ENCODE measurements around the gene CDK9. TPM values are rescaled to one million over a fixed set of nuclear protein-coding genes. Genes with fewer than 3 reads are reported as not detected.
"Not testable (repeated sequence)": the region's sequence is repeated elsewhere in the genome, so short reads cannot be mapped to it uniquely, and the experiment has no call there.

The CDK9 gene
- total RNA-seq, 1 donor from 2014 or later, result 49.9 TPM

DNA sequence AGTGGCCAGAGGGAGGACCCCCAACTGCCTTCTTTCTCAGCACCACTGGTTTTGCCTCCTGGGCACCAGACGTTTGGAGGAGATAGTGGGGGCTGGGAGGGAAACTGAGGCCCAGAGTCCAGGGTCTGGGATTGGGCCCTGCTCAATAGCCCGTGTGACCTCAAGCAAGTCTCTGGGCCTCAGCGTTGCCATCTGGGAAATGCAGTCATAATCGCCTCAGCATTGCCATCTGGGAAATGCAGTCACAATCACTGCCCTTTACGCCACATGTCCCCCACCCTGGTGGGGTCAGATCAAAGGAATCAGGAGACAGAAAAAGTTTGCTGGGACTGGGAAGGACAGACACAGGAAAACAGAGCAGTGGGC, 8.9 kb upstream of the CDK9 start:
- intact Hi-C loops (cut with DNase I), result no loop called here
- ATAC-seq, result no peak

GRCh38 chr9:127777368-127777980, 8.4 kb upstream of the CDK9 start:
- intact Hi-C loops (cut with DNase I), result no loop called here
- no peak for ATAC-seq
- no peak for DNase-seq (ENCODE audit: missing footprints)

More for the DNA sequence above, 8.9 kb upstream of the CDK9 start:
- no peak for DNase-seq (ENCODE audit: missing footprints)

DNA sequence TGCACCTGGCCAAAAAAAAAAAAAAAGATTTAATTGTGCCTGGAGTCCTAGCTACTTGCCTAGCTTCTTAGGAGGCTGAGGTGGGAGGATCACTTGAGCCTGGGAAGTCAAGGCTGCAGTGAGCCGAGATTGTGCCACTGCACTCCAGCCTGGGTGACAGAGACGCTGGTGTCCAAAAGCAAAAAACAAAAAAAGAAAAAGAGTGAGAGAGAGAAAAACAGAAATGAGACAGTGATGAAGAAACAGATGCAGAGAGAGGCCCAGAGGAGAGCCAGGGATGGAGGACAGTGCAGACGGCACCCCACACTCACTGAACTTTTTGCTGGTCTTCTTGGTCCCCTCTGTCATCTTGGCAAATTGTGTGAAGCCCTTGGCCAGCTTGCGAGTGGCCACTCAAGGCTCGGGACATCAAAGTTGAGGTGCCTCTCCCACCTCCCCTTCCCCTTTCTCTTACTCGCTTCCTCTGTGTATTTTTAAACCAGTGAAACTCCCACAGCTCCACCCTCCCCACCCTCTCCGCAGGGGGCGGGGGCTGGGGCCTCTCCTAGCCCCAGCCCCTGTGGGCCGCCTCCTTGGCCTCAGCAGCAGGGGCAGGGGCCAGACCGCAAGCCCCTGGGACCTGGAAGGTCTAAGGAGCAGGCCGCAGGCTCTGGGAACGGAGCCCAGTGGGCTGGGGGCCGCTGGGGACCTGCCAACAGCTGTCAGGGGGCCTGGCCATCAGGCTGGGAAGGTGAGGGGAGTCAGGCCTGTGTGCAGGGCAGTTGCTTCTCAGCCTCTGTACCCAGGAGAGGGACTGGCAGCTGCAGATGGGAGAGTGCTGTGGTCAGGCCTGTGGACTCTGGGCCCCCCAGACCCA, 7.3 kb upstream of the CDK9 start, which contains the start of gene SH2D3C:
Gene SH2D3C (minus strand): TSS at position 387 of the 856 bp plus-strand sequence. CDS start 39 bp downstream, at position 348.
- intact Hi-C loops (cut with DNase I), result no loop called here
- ATAC-seq (peak; percentile 64), DNase-seq (ENCODE audit: missing footprints) (peak; percentile 85)

GRCh38 chr9:127779136-127779981, 6.5 kb upstream of the CDK9 start:
- ATAC-seq, result peak; percentile 20
- DNase-seq (ENCODE audit: missing footprints), result no peak
- intact Hi-C loops (cut with DNase I), result no loop called here

- intact Hi-C loops (cut with DNase I), result no loop called here
- ATAC-seq, result no peak
- no peak for DNase-seq (ENCODE audit: missing footprints)
Observed at GRCh38 chr9:127780126-127780885, 5.5 kb upstream of the CDK9 start.

GRCh38 chr9:127780909-127781308, 4.9 kb upstream of the CDK9 start:
- DNase-seq (ENCODE audit: missing footprints); intact Hi-C loops (cut with DNase I); ATAC-seq: not testable (repeated sequence)

- DNase-seq (ENCODE audit: missing footprints) (no peak), ATAC-seq (no peak)
- intact Hi-C loops (cut with DNase I), result no loop called here
Observed at GRCh38 chr9:127781806-127782205, 4.0 kb upstream of the CDK9 start.

DNA sequence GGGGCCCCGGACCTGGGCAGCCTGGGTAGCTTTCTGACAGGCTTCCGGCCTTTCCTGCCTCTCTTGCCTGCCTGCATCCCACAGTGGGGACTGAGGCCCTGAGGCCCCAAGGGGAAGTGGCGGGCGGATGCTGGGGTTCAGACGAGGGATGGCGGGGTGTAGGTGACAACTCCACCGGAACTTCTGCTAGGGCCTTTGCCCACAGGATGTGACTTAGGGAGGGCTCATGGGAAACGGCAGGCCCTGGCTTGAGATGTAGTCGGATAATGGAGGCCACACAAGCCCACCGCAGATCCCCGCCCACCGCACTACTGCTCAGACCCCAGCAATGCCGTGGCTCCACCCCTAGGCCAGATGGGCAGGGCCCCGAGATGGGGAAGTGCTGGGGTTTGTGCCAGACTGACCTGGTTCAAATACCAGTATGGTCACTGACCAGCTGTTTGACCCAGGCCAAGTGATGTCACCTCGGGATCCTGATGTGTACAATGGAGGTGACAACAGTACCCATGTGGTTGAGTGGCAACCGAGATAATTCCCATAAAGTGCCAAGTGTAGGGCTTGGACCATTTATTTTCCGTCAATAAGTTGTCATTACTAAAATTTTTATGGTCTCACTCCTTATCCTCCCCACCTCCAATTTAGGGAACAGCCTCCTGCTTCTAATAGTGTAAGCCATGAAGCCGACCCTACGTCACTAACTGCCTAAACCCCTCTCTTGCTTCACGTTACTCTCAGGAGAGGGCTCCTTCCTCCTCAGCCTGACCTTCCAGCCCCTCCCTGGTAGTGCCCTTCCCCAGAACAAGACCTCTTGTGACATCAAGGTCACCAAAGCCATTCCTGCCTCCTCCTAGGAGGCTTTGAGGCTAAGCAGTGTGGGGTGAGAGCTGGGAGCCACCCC, 2.5 kb upstream of the CDK9 start:
- ATAC-seq (no peak), DNase-seq (ENCODE audit: missing footprints) (peak; percentile 83)
- intact Hi-C loops (cut with DNase I), result loop anchor here (2.0 kb wide), 1 partner anchor 193 kb away; no protein-coding TSS in a partner anchor

DNA sequence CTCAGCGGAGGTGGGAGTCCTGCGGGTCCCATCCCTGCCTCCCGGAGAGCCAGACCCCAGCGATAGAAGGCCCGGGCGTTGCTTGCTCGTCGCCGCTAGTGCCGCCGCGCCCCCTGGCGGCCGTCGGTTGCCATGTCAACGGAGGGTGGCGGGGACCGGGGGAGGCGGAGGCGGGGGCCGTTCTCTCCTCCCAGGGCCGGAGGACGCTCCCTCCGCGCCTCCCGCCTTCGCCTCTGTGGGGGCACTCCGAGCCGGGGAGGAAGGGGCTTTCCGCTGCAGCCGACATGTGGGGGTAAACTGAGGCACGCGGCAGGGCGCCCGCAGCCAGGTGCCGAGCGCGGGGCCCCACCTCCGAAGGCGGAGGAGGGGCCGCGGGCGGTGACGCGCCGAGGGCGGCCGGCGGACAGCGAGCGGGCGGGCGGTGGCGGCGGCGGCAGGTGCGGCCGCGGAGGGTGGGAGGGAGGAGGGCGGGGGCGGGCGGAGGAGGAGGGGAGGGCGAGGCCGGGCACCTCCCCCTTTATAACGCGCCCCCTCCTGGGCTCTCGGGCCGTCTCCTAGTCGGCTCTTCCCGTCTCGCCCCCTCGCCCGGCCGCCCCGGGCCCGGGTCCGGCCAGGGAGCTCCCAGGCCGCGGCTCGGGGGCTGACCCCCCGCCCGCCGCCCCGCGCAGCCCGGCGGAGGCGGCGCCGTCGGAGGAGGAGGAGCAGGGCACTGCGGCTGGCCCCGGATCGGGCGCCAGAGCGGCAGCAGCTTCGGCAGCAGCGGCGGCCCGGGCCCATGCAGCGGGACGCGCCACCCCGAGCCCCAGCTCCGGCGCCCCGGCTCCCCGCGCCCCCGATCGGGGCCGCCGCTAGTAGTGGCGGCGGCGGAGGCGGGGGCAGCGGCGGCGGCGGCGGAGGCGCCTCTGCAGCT, 556 bp upstream of the CDK9 start:
- peak; percentile 95 for DNase-seq (ENCODE audit: missing footprints)
- ATAC-seq, result peak; percentile 70
- intact Hi-C loops (cut with DNase I), result loop anchor here (1.0 to 5.0 kb wide), 4 partner anchors 50 to 194 kb away; partner anchors contain the start of genes ST6GALNAC4, STXBP1 and TOR2A

DNA sequence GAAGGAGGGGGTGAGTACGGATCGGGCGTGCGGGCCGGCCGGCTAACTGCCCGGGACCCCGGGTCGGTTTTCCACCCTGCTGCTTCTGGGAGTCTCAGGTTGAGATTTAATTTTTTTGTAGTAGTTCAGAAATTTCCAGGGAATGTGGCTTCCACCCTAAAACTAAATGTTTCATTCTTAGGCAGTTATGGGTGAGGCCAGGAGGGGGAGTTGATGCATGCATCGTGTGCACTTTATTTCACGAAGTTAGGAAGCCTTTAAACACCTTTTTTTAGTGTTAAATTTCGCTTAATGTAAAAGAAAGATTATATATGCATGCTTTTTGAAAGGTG, 905 bp downstream of the CDK9 start:
- no peak for ATAC-seq
- intact Hi-C loops (cut with DNase I), result loop anchor here (2.0 to 5.0 kb wide), 3 partner anchors 84 to 174 kb away; partner anchors contain the start of genes ST6GALNAC4 and STXBP1
- DNase-seq (ENCODE audit: missing footprints), result no peak

- ATAC-seq (no peak), DNase-seq (ENCODE audit: missing footprints) (no peak)
- intact Hi-C loops (cut with DNase I), result loop anchor here (5.0 kb wide), 2 partner anchors 129 to 176 kb away; partner anchors contain the start of genes ST6GALNAC4 and STXBP1
Observed at GRCh38 chr9:127788337-127789011, 2.6 kb downstream of the CDK9 start.

DNA sequence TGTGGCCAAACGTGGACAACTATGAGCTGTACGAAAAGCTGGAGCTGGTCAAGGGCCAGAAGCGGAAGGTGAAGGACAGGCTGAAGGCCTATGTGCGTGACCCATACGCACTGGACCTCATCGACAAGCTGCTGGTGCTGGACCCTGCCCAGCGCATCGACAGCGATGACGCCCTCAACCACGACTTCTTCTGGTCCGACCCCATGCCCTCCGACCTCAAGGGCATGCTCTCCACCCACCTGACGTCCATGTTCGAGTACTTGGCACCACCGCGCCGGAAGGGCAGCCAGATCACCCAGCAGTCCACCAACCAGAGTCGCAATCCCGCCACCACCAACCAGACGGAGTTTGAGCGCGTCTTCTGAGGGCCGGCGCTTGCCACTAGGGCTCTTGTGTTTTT, 3.3 kb downstream of the CDK9 start:
- DNase-seq (ENCODE audit: missing footprints) (no peak), ATAC-seq (no peak)
- intact Hi-C loops (cut with DNase I), result loop anchor here (5.0 kb wide), 2 partner anchors 128 to 177 kb away; partner anchors contain the start of genes ST6GALNAC4 and STXBP1

DNA sequence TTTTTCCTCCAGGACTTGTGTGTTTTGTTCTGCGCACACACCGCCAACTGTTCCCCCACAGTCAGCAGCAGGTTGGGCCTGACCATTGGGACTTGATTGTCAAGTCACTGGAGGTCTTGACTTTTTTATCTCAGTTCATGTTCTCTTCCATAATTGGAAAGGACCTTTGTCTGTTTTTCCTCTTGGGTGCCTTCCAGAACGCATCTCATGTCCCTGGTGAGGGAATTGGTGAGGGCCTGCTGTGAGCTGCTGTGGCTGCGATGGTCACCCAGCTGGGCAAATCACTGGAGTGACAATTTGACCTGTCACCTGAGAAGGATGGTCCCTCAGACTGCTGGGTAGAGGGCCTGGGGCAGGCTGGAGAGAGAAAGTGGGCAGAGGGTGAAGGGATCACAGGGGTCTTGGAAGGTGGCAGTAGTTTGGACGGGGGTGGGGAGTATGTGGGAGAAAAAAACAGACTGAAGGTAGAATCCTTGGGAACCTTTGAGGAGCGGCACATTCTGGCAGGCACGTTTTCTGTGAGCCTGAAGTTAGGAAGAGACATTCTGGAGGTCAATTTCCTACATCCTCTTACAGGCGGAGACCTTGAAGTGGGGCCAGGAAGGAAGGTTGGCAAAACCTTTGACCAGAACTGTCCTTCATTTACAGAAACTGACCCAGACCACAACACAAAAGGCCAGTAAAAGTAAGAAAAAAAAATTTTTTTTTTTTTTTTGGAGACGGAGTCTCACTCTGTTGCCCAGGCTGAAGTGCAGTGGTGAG, 4.4 kb downstream of the CDK9 start:
- ATAC-seq (no peak), DNase-seq (ENCODE audit: missing footprints) (no peak)
- intact Hi-C loops (cut with DNase I), result no loop called here

GRCh38 chr9:127791085-127791484, 5.3 kb downstream of the CDK9 start:
- no peak for DNase-seq (ENCODE audit: missing footprints)
- ATAC-seq, result no peak
- intact Hi-C loops (cut with DNase I), result no loop called here

DNA sequence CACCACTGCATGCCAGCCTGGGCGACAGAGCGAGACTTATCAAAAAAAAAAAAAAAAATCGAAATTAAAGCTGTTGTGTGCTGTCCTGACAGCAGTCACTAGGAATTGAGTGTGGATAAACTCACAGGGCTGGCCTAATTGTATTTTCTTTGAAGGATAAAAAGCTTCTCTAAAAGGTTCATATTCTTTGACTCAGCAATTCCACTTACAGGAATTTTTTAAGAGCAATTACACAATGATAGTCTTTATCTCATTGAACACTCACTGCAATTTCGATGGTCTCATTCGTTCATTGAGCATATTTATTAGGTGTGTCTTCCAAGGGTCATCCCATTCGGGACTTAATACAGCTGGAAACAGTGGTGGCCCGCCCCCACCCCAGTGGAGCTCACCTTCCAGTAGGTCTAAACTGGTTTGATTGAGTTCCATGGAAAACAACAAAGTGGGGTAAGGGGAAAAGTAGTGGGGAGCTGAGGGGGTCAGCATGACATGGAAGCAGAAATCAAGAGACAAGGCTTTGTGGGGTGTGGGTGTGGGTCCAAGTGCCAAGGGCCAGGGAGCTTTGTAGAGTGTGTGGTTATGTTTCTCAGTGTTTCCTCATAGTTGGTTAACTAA, 6.7 kb downstream of the CDK9 start:
- ATAC-seq (no peak), DNase-seq (ENCODE audit: missing footprints) (no peak)
- intact Hi-C loops (cut with DNase I), result no loop called here

Measured in Right ventricle myocardium inferior (tissue), 1 donor.